ENCODE results near the gene AIPL1. TPM values are rescaled to one million over a fixed set of nuclear protein-coding genes. Genes with fewer than 3 reads are reported as not detected.

The AIPL1 gene
- total and polyA plus RNA-seq, 2 of the 13 experiments (the other 11 are each of a cell fraction or from before 2014, with no cell fraction given): not detected

DNA sequence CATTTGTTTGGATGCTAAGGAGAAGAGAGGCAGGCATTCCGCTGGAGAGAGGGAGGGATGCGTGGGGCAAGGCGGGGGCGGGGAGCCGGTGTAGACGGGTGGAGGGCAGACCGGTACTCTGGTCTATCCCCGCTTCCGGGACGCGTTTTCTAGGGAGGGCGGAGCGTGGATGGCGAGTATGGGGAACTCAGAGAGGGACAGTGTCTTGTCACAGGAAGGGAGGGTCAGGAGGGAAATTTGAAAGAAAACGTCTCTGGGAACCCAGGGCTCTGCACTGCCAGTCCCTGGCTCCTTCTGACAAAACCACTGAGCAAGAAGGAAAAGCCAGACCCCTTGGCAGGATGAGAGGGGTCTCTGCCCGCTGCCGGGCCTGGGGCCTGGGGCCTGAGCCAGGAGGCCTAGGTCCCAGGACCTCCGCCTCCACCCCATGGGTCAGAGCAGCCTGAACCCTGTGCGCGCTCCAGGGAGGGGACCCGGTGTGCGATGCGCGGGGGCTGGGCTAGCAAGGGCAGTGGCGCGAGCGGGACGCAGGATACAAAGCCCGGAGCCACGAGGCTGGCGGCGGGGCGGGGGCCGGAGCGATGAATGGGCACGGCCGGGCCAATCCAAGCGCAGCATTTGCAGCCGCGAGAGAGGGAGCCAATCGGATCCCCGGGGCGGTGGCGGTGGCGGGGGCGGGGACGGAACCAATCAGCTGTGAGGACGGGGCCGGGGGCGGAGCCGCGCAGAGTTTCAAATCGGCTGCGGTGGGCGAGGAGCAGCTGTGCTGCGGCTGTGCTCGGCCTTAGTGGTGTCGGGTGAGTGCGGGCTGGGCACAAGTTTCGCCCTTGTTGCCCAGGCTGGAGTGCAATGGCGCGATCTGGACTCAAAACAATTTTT, 9.0 kb upstream of the AIPL1 start, which contains the start of gene PIMREG (continued):
- TF ChIP-seq, protein P1, sequence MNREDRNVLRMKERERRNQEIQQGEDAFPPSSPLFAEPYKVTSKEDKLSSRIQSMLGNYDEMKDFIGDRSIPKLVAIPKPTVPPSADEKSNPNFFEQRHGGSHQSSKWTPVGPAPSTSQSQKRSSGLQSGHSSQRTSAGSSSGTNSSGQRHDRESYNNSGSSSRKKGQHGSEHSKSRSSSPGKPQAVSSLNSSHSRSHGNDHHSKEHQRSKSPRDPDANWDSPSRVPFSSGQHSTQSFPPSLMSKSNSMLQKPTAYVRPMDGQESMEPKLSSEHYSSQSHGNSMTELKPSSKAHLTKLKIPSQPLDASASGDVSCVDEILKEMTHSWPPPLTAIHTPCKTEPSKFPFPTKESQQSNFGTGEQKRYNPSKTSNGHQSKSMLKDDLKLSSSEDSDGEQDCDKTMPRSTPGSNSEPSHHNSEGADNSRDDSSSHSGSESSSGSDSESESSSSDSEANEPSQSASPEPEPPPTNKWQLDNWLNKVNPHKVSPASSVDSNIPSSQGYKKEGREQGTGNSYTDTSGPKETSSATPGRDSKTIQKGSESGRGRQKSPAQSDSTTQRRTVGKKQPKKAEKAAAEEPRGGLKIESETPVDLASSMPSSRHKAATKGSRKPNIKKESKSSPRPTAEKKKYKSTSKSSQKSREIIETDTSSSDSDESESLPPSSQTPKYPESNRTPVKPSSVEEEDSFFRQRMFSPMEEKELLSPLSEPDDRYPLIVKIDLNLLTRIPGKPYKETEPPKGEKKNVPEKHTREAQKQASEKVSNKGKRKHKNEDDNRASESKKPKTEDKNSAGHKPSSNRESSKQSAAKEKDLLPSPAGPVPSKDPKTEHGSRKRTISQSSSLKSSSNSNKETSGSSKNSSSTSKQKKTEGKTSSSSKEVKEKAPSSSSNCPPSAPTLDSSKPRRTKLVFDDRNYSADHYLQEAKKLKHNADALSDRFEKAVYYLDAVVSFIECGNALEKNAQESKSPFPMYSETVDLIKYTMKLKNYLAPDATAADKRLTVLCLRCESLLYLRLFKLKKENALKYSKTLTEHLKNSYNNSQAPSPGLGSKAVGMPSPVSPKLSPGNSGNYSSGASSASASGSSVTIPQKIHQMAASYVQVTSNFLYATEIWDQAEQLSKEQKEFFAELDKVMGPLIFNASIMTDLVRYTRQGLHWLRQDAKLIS (CRISPR knock-in tag; IDR thresholded peaks at IDR 0.05): no peak
- TF ChIP-seq, protein P2, sequence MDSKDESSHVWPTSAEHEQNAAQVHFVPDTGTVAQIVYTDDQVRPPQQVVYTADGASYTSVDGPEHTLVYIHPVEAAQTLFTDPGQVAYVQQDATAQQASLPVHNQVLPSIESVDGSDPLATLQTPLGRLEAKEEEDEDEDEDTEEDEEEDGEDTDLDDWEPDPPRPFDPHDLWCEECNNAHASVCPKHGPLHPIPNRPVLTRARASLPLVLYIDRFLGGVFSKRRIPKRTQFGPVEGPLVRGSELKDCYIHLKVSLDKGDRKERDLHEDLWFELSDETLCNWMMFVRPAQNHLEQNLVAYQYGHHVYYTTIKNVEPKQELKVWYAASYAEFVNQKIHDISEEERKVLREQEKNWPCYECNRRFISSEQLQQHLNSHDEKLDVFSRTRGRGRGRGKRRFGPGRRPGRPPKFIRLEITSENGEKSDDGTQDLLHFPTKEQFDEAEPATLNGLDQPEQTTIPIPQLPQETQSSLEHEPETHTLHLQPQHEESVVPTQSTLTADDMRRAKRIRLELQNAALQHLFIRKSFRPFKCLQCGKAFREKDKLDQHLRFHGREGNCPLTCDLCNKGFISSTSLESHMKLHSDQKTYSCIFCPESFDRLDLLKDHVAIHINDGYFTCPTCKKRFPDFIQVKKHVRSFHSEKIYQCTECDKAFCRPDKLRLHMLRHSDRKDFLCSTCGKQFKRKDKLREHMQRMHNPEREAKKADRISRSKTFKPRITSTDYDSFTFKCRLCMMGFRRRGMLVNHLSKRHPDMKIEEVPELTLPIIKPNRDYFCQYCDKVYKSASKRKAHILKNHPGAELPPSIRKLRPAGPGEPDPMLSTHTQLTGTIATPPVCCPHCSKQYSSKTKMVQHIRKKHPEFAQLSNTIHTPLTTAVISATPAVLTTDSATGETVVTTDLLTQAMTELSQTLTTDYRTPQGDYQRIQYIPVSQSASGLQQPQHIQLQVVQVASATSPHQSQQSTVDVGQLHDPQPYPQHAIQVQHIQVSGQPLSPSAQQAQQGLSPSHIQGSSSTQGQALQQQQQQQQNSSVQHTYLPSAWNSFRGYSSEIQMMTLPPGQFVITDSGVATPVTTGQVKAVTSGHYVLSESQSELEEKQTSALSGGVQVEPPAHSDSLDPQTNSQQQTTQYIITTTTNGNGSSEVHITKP (CRISPR knock-in tag; IDR thresholded peaks at IDR 0.05; ENCODE audit: low read depth): no peak
- TF ChIP-seq TEAD3 (CRISPR knock-in tag; optimal IDR thresholded peaks at IDR 0.05; ENCODE audit: borderline replicate concordance): peak; percentile 38
- TF ChIP-seq TBL1XR1 (IDR thresholded peaks at IDR 0.05; ENCODE audit: borderline replicate concordance, low read length, partially characterized antibody): no peak
- no peak; the same call in 1 of the 2 replicates for TF ChIP-seq HOXA7 (CRISPR knock-in tag; IDR thresholded peaks at IDR 0.05)
- TF ChIP-seq ELF3 (CRISPR knock-in tag; IDR thresholded peaks at IDR 0.05): 0 out of 2 replicates have a peak, but pooled peaks have one; percentile 20
- TF ChIP-seq GATAD2A (CRISPR knock-in tag; IDR thresholded peaks at IDR 0.05): 0 out of 2 replicates have a peak, but pooled peaks have one; percentile 20
- peak; percentile 81 for TF ChIP-seq GATAD1 (CRISPR knock-in tag; IDR thresholded peaks at IDR 0.05)
- TF ChIP-seq, protein P3, sequence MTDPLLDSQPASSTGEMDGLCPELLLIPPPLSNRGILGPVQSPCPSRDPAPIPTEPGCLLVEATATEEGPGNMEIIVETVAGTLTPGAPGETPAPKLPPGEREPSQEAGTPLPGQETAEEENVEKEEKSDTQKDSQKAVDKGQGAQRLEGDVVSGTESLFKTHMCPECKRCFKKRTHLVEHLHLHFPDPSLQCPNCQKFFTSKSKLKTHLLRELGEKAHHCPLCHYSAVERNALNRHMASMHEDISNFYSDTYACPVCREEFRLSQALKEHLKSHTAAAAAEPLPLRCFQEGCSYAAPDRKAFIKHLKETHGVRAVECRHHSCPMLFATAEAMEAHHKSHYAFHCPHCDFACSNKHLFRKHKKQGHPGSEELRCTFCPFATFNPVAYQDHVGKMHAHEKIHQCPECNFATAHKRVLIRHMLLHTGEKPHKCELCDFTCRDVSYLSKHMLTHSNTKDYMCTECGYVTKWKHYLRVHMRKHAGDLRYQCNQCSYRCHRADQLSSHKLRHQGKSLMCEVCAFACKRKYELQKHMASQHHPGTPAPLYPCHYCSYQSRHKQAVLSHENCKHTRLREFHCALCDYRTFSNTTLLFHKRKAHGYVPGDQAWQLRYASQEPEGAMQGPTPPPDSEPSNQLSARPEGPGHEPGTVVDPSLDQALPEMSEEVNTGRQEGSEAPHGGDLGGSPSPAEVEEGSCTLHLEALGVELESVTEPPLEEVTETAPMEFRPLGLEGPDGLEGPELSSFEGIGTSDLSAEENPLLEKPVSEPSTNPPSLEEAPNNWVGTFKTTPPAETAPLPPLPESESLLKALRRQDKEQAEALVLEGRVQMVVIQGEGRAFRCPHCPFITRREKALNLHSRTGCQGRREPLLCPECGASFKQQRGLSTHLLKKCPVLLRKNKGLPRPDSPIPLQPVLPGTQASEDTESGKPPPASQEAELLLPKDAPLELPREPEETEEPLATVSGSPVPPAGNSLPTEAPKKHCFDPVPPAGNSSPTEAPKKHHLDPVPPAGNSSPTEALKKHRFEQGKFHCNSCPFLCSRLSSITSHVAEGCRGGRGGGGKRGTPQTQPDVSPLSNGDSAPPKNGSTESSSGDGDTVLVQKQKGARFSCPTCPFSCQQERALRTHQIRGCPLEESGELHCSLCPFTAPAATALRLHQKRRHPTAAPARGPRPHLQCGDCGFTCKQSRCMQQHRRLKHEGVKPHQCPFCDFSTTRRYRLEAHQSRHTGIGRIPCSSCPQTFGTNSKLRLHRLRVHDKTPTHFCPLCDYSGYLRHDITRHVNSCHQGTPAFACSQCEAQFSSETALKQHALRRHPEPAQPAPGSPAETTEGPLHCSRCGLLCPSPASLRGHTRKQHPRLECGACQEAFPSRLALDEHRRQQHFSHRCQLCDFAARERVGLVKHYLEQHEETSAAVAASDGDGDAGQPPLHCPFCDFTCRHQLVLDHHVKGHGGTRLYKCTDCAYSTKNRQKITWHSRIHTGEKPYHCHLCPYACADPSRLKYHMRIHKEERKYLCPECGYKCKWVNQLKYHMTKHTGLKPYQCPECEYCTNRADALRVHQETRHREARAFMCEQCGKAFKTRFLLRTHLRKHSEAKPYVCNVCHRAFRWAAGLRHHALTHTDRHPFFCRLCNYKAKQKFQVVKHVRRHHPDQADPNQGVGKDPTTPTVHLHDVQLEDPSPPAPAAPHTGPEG (CRISPR knock-in tag; IDR thresholded peaks at IDR 0.05): peak; percentile 70; the same call in 1 of the 2 replicates
- peak; percentile 9; the same call in 1 of the 2 replicates for TF ChIP-seq KAT7 (CRISPR knock-in tag; IDR thresholded peaks at IDR 0.05; ENCODE audit: borderline replicate concordance)
- TF ChIP-seq ZBTB7B (CRISPR knock-in tag; IDR thresholded peaks at IDR 0.05): peak; percentile 38; the same call in 1 of the 2 replicates
- TF ChIP-seq ZMYM4 (CRISPR knock-in tag; IDR thresholded peaks at IDR 0.05): peak; percentile 84
- TF ChIP-seq MED13 (CRISPR knock-in tag; IDR thresholded peaks at IDR 0.05): no peak
- TF ChIP-seq, protein P4, sequence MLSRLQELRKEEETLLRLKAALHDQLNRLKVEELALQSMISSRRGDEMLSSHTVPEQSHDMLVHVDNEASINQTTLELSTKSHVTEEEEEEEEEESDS (CRISPR knock-in tag; IDR thresholded peaks at IDR 0.05; ENCODE audit: borderline replicate concordance): peak; percentile 80; the same call in 1 of the 2 replicates
